ENCODE measurements around the gene VIL1. TPM values are rescaled to one million over a fixed set of nuclear protein-coding genes. Genes with fewer than 3 reads are reported as not detected.

Gene VIL1
- total RNA-seq, 1 donor = not detected

DNA sequence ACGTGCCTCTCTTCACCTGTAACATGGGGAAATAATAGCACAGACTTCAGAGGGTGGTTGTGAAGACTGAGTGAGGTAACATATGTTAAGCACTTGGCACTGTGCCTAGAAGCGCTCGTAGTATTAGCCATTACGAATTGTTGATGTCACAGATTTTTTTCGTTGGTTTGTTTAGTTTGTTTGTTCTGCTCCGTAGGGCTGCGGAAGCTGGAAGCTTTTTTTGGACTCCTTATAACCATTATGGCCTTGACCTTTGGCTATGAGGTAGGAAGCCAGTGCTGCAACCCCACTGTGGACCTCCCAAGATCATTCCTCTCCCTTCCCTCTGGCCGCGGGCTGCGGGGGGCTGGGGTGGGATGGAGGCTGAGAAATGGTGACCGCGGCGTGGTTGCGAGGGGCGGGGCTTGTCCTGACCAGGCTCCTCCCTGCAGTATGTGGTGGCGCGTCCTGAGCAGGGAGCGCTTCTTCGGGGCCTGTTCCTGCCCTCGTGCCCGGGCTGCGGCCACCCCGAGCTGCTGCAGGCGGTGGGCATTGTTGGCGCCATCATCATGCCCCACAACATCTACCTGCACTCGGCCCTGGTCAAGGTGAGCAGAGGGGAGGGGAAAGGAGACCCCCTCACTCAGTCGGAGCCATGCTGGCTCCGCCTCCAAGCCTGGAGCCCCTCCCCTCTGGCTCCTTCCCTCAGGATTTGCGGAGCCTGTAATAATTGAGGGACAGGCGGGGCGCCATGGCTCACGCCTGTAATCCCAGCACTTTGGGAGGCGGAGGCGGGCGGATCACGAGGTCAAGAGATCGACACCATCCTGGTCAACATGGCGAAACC is 31.3 kb upstream of the VIL1 start:
- DNase-seq (ENCODE audit: low read depth) = peak; percentile 55
- H3K4me3 ChIP-seq (ENCODE audit: low read depth, low read length) = peak overlapping the region; percentile 25
- TF ChIP-seq, protein P1, sequence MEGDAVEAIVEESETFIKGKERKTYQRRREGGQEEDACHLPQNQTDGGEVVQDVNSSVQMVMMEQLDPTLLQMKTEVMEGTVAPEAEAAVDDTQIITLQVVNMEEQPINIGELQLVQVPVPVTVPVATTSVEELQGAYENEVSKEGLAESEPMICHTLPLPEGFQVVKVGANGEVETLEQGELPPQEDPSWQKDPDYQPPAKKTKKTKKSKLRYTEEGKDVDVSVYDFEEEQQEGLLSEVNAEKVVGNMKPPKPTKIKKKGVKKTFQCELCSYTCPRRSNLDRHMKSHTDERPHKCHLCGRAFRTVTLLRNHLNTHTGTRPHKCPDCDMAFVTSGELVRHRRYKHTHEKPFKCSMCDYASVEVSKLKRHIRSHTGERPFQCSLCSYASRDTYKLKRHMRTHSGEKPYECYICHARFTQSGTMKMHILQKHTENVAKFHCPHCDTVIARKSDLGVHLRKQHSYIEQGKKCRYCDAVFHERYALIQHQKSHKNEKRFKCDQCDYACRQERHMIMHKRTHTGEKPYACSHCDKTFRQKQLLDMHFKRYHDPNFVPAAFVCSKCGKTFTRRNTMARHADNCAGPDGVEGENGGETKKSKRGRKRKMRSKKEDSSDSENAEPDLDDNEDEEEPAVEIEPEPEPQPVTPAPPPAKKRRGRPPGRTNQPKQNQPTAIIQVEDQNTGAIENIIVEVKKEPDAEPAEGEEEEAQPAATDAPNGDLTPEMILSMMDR (IDR thresholded peaks at IDR 0.05; ENCODE audit: insufficient read depth, low read length) = no peak

DNA sequence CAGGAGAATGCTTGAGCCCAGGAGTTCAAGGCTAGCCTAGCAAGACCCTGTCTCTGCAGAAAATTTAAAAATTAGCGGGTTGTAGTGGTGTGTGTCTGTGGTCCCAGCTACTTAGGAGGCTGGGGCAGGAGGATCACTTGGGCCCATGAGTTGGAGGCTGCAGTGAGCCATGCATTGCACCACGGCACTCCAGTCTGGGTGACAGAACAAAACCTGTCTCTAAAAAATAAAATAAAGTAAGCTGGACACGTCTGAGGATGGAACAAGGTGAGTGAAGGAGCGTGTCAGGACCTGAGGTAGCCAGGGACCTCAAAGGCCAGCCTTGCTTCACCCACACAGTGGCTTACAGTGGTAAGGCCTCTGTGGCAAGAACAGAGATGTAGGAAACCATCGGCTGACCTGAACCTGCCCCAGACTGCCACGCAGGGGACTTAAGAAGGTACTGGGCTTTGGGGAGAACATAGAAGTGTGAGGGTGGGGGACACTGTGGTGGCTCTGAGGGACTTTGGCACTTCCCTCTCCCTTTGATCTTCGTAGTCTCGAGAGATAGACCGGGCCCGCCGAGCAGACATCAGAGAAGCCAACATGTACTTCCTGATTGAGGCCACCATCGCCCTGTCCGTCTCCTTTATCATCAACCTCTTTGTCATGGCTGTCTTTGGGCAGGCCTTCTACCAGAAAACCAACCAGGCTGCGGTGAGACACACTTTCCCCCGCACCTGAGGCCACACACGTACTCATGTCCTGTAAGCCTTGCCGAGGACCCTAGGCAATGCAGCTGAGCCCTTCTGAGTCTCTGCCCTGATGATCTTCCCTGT is 29.4 kb upstream of the VIL1 start:
- H3K4me3 ChIP-seq (ENCODE audit: low read depth, low read length) = no peak overlapping the region
- TF ChIP-seq, protein P1 (IDR thresholded peaks at IDR 0.05; ENCODE audit: insufficient read depth, low read length) = no peak
- no peak for DNase-seq (ENCODE audit: low read depth)

DNA sequence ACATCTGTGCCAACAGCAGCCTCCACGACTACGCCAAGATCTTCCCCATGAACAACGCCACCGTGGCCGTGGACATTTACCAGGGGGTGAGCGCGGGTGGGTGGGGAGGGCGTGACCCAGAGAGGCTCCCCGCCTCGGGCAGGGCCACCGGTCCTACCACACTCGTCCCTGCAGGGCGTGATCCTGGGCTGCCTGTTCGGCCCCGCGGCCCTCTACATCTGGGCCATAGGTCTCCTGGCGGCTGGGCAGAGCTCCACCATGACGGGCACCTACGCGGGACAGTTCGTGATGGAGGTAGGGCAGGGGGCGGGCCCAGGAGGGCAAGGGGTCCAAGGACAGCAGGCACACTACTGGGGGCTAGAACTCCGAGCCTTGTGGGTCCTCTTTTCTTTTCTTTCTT is 27.7 kb upstream of the VIL1 start:
- TF ChIP-seq, protein P1 (IDR thresholded peaks at IDR 0.05; ENCODE audit: insufficient read depth, low read length) = no peak
- no peak overlapping the region for H3K4me3 ChIP-seq (ENCODE audit: low read depth, low read length)
- no peak for DNase-seq (ENCODE audit: low read depth)

DNA sequence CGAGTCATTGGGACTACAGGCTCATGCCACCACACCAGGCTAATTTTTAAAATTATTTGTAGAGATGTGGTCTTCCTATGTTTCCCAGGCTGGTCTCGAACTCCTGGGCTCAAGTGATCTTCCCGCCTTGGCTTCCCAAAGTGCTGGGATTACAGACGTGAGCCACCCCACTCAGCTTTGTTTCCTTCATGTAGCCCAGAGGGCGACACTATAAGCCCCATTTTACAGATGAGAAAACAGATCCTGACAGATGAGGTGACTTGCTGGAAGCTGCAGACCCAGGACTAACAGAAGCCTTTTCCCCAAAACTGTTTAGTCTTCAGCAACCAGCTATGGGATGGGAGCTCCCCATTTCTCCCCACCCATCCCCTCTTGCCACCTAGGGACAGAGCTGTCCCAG is 26.5 kb upstream of the VIL1 start:
- no peak overlapping the region for H3K4me3 ChIP-seq (ENCODE audit: low read depth, low read length)
- DNase-seq (ENCODE audit: low read depth) = no peak
- TF ChIP-seq, protein P1 (IDR thresholded peaks at IDR 0.05; ENCODE audit: insufficient read depth, low read length) = no peak

DNA sequence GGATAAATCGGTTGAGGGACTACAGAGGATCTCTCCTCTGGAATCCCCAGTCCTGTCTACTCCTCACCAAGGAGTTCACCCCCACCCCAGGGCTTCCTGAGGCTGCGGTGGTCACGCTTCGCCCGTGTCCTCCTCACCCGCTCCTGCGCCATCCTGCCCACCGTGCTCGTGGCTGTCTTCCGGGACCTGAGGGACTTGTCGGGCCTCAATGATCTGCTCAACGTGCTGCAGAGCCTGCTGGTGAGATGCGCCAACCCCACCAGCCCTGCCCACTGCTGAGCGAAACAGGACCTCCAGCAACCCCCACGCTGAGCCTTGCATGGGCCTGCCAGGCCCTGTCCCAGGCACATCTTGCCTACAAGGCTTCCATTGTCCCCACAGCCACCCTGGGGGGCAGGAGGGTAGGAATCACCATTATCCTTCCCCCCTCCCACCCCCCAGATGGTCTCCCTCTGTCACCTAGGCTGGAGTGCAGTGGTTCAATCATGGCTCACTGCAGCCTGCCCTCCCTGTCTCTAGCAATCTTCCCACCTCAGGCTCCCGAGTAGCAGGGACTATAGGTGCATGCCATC is 25.9 kb upstream of the VIL1 start:
- no peak for DNase-seq (ENCODE audit: low read depth)
- TF ChIP-seq, protein P1 (IDR thresholded peaks at IDR 0.05; ENCODE audit: insufficient read depth, low read length) = no peak
- H3K4me3 ChIP-seq (ENCODE audit: low read depth, low read length) = no peak overlapping the region

DNA sequence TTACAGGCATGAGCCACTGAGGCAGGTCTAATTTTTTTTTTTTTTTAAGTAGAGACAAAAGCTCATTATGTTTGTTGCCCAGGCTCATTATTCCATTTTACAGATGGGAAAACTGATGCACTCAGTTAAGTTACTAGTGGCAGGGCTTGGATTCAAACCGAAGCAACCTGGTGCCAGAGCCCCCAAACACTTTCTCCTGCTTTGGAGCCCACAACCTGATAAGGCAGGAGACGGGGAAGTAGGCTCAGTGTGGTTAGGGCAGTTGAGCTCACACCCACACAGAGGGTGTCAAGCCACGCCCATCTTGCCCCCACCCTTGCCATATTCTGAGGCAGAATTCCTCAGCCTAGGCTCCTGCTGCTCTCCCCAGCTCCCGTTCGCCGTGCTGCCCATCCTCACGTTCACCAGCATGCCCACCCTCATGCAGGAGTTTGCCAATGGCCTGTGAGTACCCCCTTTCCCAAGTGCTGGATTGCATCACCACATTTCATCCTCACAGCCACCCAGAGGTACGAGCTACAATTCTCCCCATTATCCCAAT is 25.1 kb upstream of the VIL1 start:
- TF ChIP-seq, protein P1 (IDR thresholded peaks at IDR 0.05; ENCODE audit: insufficient read depth, low read length) = no peak
- DNase-seq (ENCODE audit: low read depth) = no peak
- H3K4me3 ChIP-seq (ENCODE audit: low read depth, low read length) = no peak overlapping the region
